Measurements from ENCODE around the gene SLC39A11.

DNA sequence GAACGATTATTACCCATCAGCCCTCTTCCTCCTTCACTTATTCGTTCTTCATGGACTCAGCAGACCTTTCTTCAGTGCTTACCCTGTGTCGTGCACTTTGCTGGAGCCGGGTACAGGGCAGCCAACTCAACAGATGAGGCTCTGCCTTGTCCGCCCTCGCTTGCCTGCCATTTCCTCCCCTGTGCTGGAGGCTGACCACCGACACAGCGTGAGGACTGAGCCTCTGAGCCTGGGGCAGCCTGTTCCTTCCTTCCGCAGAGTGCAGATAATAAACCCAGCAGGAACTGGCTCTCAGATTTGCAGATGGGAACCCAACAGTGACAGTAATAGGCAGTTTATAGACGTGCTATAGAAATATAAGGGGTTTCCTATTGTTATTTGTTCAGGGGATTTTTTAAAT, 7.0 kb upstream of the SLC39A11 start:
- TF ChIP-seq CTCF (conservative IDR thresholded peaks at IDR 0.05 in 1 of 2, IDR thresholded peaks at IDR 0.05 in 1 of 2; ENCODE audit: low read depth in 1 of 2, low read length in 2 of 2) (no peak), EZH2 (IDR thresholded peaks at IDR 0.05; ENCODE audit: low read length, missing control alignments) (no peak)

Data from fibroblast of lung (primary cell).